SU-DHL-6 (cell line): ENCODE measurements around the gene TNIP3.

Source experiments
- H2AFZ ChIP-seq: fragments of 200-600 bp; sonication (generic); 2 replicates; pipeline ENCODE4 v1.6.1; 2014; ENCODE audit warnings: low read depth, mild to moderate bottlenecking, moderate library complexity, mixed read lengths, antibody characterized with exemption, low read length; ENCODE audit not compliant: severe bottlenecking
- H3F3A ChIP-seq: fragments of 200-600 bp; shearing (Covaris generic); 2 replicates; pipeline ENCODE4 v1.6.0; 2016; ENCODE audit warnings: antibody characterized with exemption, mild to moderate bottlenecking; ENCODE audit not compliant: insufficient read depth
- H3K27ac ChIP-seq: fragments of 200-600 bp; sonication (generic); 2 replicates; pipeline ENCODE4 v1.5.1; 2016; ENCODE audit warnings: low read depth, mild to moderate bottlenecking, low read length, moderate library complexity, mixed read lengths
- H3K27me3 ChIP-seq: fragments of 200-600 bp; sonication (generic), shearing (Covaris generic); 2 replicates; pipeline ENCODE4 v1.6.0; 2014; ENCODE audit warnings: mild to moderate bottlenecking, low read length
- H3K36me3 ChIP-seq: fragments of 200-600 bp; sonication (generic); 2 replicates; pipeline ENCODE4 v1.6.1; 2014; ENCODE audit warnings: mild to moderate bottlenecking, low read length, mixed read lengths
- H3K4me2 ChIP-seq: fragments of 300-600, 200-600 bp; shearing (Covaris generic), sonication (generic); 2 replicates; pipeline ENCODE4 v1.6.0; 2014; ENCODE audit warnings: low read length, low read depth, mild to moderate bottlenecking; ENCODE audit not compliant: poor library complexity, severe bottlenecking
- H3K4me3 ChIP-seq: fragments of 200-600 bp; sonication (generic); 2 replicates; pipeline ENCODE4 v1.5.1; 2014; ENCODE audit warnings: antibody characterized with exemption, low read length, mild to moderate bottlenecking, mixed read lengths; ENCODE audit not compliant: insufficient read depth, poor library complexity, severe bottlenecking
- H3K79me2 ChIP-seq: fragments of 200-600 bp; sonication (generic); 2 replicates; pipeline ENCODE4 v1.6.1; 2014; ENCODE audit warnings: mild to moderate bottlenecking, low read length, moderate library complexity; ENCODE audit not compliant: insufficient read depth
- H3K9ac ChIP-seq: fragments of 200-600 bp; sonication (generic); 2 replicates; pipeline ENCODE4 v1.7.0; 2014; ENCODE audit warnings: mild to moderate bottlenecking, low read length
- H3K9me2 ChIP-seq: fragments of 200-600 bp; sonication (generic); replicated peaks from 2 replicates; pipeline ENCODE4 v1.6.1; 2014; ENCODE audit warnings: low read length; ENCODE audit not compliant: insufficient read depth
- H3K9me3 ChIP-seq: fragments of 200-600 bp; sonication (generic); 2 replicates; pipeline ENCODE4 v1.6.1; 2014; ENCODE audit warnings: low read length, mixed read lengths; ENCODE audit not compliant: insufficient read depth
- H4K20me1 ChIP-seq: fragments of 200-600 bp; sonication (generic); 2 replicates; pipeline ENCODE4 v1.6.1; 2014; ENCODE audit warnings: low read depth, mild to moderate bottlenecking, antibody characterized with exemption, low read length, moderate library complexity, mixed read lengths
- EZH2phosphoT487 ChIP-seq: fragments of 200-600 bp; sonication (generic), shearing (Covaris generic); conservative IDR thresholded peaks from 2 replicates; pipeline ENCODE4 v1.6.1; 2018; ENCODE audit warnings: mild to moderate bottlenecking, antibody characterized with exemption, low read length, moderate library complexity, mixed read lengths
- TF ChIP-seq, protein P1 (sequence below): fragments of 200-600 bp; sonication (generic); IDR thresholded peaks from one replicate; pipeline ENCODE4 v1.5.1; 2017; ENCODE audit warnings: antibody characterized with exemption, mild to moderate bottlenecking, low read length, moderate library complexity; ENCODE audit not compliant: insufficient read depth, poor library complexity, severe bottlenecking

The TNIP3 gene

DNA sequence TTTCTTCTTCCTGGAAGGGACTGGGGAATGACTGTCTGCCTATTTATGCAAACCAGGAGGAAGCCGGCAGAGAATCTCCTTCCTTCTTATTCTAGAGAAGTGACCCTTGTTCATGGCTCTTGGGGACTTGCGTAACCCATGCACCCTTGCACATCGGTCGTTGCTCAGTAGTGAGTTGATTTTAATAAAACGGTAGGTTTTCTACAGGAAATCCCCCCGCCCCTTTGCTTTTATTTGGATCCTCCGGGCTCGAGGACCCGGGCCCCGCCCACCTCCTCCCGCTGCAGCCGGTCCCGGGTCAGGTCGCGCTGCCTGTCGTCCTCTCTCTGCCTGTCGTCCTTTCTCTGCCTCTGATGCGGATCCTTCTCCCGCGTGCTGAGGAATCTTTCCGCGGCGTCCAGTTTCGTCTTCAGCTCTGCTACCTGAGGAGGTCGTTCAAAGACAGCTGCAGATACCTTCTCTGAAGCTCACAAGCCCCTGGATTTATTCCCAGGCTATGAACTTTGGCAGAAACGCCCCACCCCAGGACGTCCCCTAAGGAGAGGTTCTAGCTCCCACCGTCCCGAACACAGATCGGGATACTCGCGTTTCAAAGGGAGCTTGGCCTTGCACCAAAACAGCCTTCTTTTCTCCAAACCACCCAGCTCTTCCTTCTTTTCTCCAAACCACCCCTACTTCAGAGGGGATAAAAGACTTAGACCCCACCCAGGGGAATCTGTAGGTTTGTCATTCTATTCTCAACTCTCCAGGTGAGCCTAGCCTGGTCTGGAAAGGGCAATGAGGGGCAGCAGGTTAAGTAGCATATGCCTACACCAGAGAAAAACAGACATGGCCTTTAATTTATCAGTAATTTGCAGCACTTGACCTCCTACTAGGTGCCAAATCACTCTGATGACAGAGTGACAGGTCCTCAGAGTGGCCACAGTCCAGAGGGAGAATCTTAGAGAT lies 7.0 kb downstream of the TNIP3 start:
- no peak for TF ChIP-seq EZH2phosphoT487
- TF ChIP-seq, protein P1, sequence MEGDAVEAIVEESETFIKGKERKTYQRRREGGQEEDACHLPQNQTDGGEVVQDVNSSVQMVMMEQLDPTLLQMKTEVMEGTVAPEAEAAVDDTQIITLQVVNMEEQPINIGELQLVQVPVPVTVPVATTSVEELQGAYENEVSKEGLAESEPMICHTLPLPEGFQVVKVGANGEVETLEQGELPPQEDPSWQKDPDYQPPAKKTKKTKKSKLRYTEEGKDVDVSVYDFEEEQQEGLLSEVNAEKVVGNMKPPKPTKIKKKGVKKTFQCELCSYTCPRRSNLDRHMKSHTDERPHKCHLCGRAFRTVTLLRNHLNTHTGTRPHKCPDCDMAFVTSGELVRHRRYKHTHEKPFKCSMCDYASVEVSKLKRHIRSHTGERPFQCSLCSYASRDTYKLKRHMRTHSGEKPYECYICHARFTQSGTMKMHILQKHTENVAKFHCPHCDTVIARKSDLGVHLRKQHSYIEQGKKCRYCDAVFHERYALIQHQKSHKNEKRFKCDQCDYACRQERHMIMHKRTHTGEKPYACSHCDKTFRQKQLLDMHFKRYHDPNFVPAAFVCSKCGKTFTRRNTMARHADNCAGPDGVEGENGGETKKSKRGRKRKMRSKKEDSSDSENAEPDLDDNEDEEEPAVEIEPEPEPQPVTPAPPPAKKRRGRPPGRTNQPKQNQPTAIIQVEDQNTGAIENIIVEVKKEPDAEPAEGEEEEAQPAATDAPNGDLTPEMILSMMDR = no peak
- H3K9me2 ChIP-seq = no peaks in the 10 kb centered on the region
- H3K36me3 ChIP-seq = no peaks in the 10 kb centered on the region
- no peak overlapping the region for H2AFZ ChIP-seq
- no peaks in the 10 kb centered on the region for H3K27me3 ChIP-seq
- H4K20me1 ChIP-seq = no peaks in the 10 kb centered on the region
- H3K4me2 ChIP-seq = no peak overlapping the region
- no peaks in the 10 kb centered on the region for H3K79me2 ChIP-seq
- no peak overlapping the region for H3K9ac ChIP-seq
- H3K27ac ChIP-seq = no peak overlapping the region
- no peaks in the 10 kb centered on the region for H3K9me3 ChIP-seq
- H3K4me3 ChIP-seq = no peak overlapping the region
- no peaks in the 10 kb centered on the region for H3F3A ChIP-seq

DNA sequence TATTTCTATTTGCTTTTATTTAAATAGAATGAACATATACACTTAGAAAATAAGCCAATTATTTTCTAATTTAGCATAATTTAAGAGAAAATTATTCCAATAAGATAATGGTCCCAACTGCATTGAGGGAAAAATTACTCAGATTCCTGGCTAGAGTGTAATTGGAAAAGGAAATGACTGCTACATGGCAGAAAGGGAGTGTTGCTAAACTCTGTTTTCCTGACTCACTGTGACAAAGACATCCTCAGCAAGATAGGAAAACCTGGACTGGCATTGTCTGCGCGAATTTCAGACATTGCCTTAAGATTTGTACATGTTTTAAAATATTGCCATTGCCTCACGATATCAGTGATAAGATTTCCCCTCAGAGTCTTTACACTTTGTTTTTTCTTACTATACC lies 8.2 kb downstream of the TNIP3 start:
- TF ChIP-seq, protein P1 = no peak
- no peak for TF ChIP-seq EZH2phosphoT487
- no peak overlapping the region for H3K4me2 ChIP-seq
- H3K27ac ChIP-seq = no peak overlapping the region

DNA sequence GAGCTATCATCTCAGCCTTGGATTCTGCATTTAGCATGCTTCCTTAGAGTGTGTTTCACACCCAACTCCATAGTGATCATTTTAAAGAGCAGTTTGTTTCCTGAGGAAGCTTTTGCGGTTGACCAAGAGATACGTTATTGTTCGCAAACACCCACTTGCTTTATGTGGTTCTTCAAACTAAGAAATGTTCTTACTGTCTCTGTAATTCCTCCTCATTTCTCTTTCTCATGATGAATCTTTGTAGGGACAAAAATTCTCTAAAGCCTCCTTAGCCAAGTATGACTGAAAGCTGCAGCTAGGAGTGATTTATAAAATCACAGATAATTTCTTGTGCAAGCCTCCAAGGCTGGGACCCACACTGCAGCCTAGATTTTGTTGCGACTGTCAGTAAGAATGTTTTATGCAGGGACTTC lies 10.0 kb downstream of the TNIP3 start:
- Histone ChIP-seq H3K4me3 (no peak overlapping the region), H3K27me3 (no peaks in the 10 kb centered on the region), H3K79me2 (no peaks in the 10 kb centered on the region), H4K20me1 (no peaks in the 10 kb centered on the region), H3K4me2 (no peak overlapping the region), H3K27ac (no peak overlapping the region), H3K9me3 (no peaks in the 10 kb centered on the region), H3K36me3 (no peaks in the 10 kb centered on the region), H2AFZ (no peak overlapping the region), H3F3A (no peaks in the 10 kb centered on the region), H3K9me2 (no peaks in the 10 kb centered on the region), H3K9ac (no peak overlapping the region)
- TF ChIP-seq, protein P1 = no peak
- TF ChIP-seq EZH2phosphoT487 = no peak

More for the DNA sequence above, 8.2 kb downstream of the TNIP3 start:
- H3F3A ChIP-seq = no peaks in the 10 kb centered on the region
- no peaks in the 10 kb centered on the region for H3K36me3 ChIP-seq
- no peaks in the 10 kb centered on the region for H3K27me3 ChIP-seq
- H4K20me1 ChIP-seq = no peaks in the 10 kb centered on the region
- H3K9me2 ChIP-seq = no peaks in the 10 kb centered on the region
- H3K79me2 ChIP-seq = no peaks in the 10 kb centered on the region
- no peaks in the 10 kb centered on the region for H3K9me3 ChIP-seq
- H3K9ac ChIP-seq = no peak overlapping the region
- H3K4me3 ChIP-seq = no peak overlapping the region
- H2AFZ ChIP-seq = no peak overlapping the region
